Esophagus squamous epithelium (tissue), 4 donors: Measurements from ENCODE around the gene SYNE3.

Source experiments
- CTCF ChIP-seq, 6 experiments: fragments of 450-650 bp in 4 of 6; fragments of 200-600 bp in 2 of 6; sonication (generic) in 2 of 6; IDR thresholded peaks; one replicate each; pipeline ENCODE4 v1.5.1; 2016 to 2019; ENCODE audit warnings: antibody characterized with exemption in 6 of 6, mild to moderate bottlenecking in 4 of 6, moderate library complexity in 4 of 6
- POLR2A ChIP-seq, 4 donors: fragments of 450-650 bp; IDR thresholded peaks; one replicate each; pipeline ENCODE4 v1.6.1; 2017; ENCODE audit warnings: antibody characterized with exemption in 4 of 4, mild to moderate bottlenecking in 4 of 4, moderate library complexity in 3 of 4

GRCh38 chr14:95480887-95481226 is 35.6 kb downstream of the SYNE3 start:
- no peak for TF ChIP-seq CTCF (IDR thresholded peaks at IDR 0.05)
- TF ChIP-seq POLR2A (IDR thresholded peaks at IDR 0.05): no peak
